ENCODE measurements around the gene GCK. TPM values are rescaled to one million over a fixed set of nuclear protein-coding genes. Genes with fewer than 3 reads are reported as not detected.

The GCK gene
- total and polyA plus RNA-seq, 2 of the 13 experiments (the other 11 are each of a cell fraction or from before 2014, with no cell fraction given) = not detected

GRCh38 chr7:44184873-44185446, 4.3 kb downstream of the GCK start:
- no peaks in the 10 kb centered on the region for H4K20me1 ChIP-seq (ENCODE audit: insufficient read depth, low read length)
- H3K4me3 ChIP-seq (replicated peaks in 1 of 3; ENCODE audit: insufficient read depth in 1 of 3, low read depth in 2 of 3, low read length in 3 of 3) = no peak overlapping the region
- TF ChIP-seq FOXO1 (CRISPR knock-in tag; IDR thresholded peaks at IDR 0.05) = no peak
- no peak for TF ChIP-seq ZNF660 (CRISPR knock-in tag; IDR thresholded peaks at IDR 0.05; ENCODE audit: borderline replicate concordance, low read depth)
- no peak for TF ChIP-seq ZSCAN12 (CRISPR knock-in tag; IDR thresholded peaks at IDR 0.05)
- TF ChIP-seq PAXIP1 (CRISPR knock-in tag; conservative IDR thresholded peaks at IDR 0.05) = no peak
- no peak for TF ChIP-seq ZMYM3 (CRISPR knock-in tag; IDR thresholded peaks at IDR 0.05)
- no peak for TF ChIP-seq BRD4 (CRISPR knock-in tag; IDR thresholded peaks at IDR 0.05)
- no peak for TF ChIP-seq TOE1 (CRISPR knock-in tag; IDR thresholded peaks at IDR 0.05)
- no peak for TF ChIP-seq TP53 (CRISPR knock-in tag; conservative IDR thresholded peaks at IDR 0.05)
- TF ChIP-seq FOXK2 (IDR thresholded peaks at IDR 0.05) = no peak
- TF ChIP-seq ZFAT (CRISPR knock-in tag; conservative IDR thresholded peaks at IDR 0.05) = no peak
- TF ChIP-seq SMARCC2 (IDR thresholded peaks at IDR 0.05) = no peak
- TF ChIP-seq SAFB2 (CRISPR knock-in tag; IDR thresholded peaks at IDR 0.05; ENCODE audit: borderline replicate concordance, low read depth) = no peak
- no peak for TF ChIP-seq ZC3H4 (CRISPR knock-in tag; IDR thresholded peaks at IDR 0.05; ENCODE audit: borderline replicate concordance)
- H3K4me1 ChIP-seq (ENCODE audit: insufficient read depth, low read length) = peaks cover 8% of the 10 kb centered on the region; the same call in 1 of the 2 replicates
- no peaks in the 10 kb centered on the region for H3K36me3 ChIP-seq (replicated peaks in 1 of 2; ENCODE audit: control insufficient read depth in 1 of 2, insufficient read depth in 2 of 2, low read length in 2 of 2)
- no peak overlapping the region for H3K27ac ChIP-seq (ENCODE audit: extremely low read length, insufficient read depth, low read length)
- no TSS peak for BruUV-seq (replicated peaks)
- no peak overlapping the region for H3K9ac ChIP-seq (ENCODE audit: insufficient read depth, low read depth, low read length)
- in situ Hi-C loops (cut with HindIII; ENCODE audit: extremely low pct_ligation_motif_present, low pct_unique_long_range_greater_than_20kb) (no loop called here), intact Hi-C loops (cut with micrococcal nuclease; ENCODE audit: unreplicated experiment) (loop anchor here (5.0 kb wide), 1 partner anchor 937 kb away; no protein-coding TSS in a partner anchor)
- DNase-seq (ENCODE audit: low spot score) (no peak), FAIRE-seq (no peak), ATAC-seq (no peak; the same call in 2 of the 3 replicates)
- 4% methylated on average over 2 of the region's 2 CpGs for WGBS (ENCODE audit: low lambda C conversion rate)
- no peaks in the 10 kb centered on the region for H3K79me2 ChIP-seq (ENCODE audit: insufficient read depth, low read length)
- H3K4me2 ChIP-seq (ENCODE audit: low read depth, low read length) = no peak overlapping the region
- CTCF ChIA-PET (ENCODE audit: low intra/inter-chr PET ratio, low total read pairs) = no interaction called here
- H3K9me3 ChIP-seq (ENCODE audit: low read length) = peaks cover 14% of the 10 kb centered on the region
- peaks cover 2 to 17% of the 10 kb centered on the region in 2 experiments; a peak in 3 of 5 replicates for H3K27me3 ChIP-seq (ENCODE audit: control insufficient read depth in 1 of 2, insufficient read depth in 2 of 2, low read length in 2 of 2)
- POLR2A ChIA-PET = no interaction called here
- no peak overlapping the region for H2AFZ ChIP-seq (ENCODE audit: low read length)

Data from HepG2 (cell line).